WI38 (cell line): ENCODE measurements around the gene SLC35G2.

Experiments
- H3K4me3 ChIP-seq: 2 replicates; pipeline ENCODE4 v1.5.1; 2011; ENCODE audit warnings: low read depth, mild to moderate bottlenecking, control low read depth, low read length
- CTCF ChIP-seq: IDR thresholded peaks from 2 replicates; pipeline ENCODE4 v1.5.1; 2012; ENCODE audit warnings: low read depth, mild to moderate bottlenecking, control low read depth, low read length

The SLC35G2 gene

GRCh38 chr3:136818769-136819391 lies at the start of gene SLC35G2:
Gene SLC35G2, plus strand, starts transcription at chr3:136819126. Its CDS starts 35,335 bp downstream, at chr3:136854461.
- H3K4me3 ChIP-seq: peak within 1 kb of the TSS; percentile 75
- no peak for TF ChIP-seq CTCF

GRCh38 chr3:136772709-136773108 lies 46.2 kb upstream of the SLC35G2 start:
- TF ChIP-seq CTCF: no peak
- H3K4me3 ChIP-seq: no peak overlapping the region

GRCh38 chr3:136778865-136779264 lies 40.1 kb upstream of the SLC35G2 start:
- no peak overlapping the region for H3K4me3 ChIP-seq
- TF ChIP-seq CTCF: no peak

GRCh38 chr3:136780741-136781140 lies 38.2 kb upstream of the SLC35G2 start:
- no peak overlapping the region for H3K4me3 ChIP-seq
- no peak for TF ChIP-seq CTCF

- no peak overlapping the region for H3K4me3 ChIP-seq
- no peak for TF ChIP-seq CTCF
Measured at GRCh38 chr3:136783708-136784191, 35.2 kb upstream of the SLC35G2 start.

GRCh38 chr3:136787349-136787748 lies 31.6 kb upstream of the SLC35G2 start:
- H3K4me3 ChIP-seq: peak overlapping the region; percentile 32
- no peak for TF ChIP-seq CTCF

GRCh38 chr3:136788154-136788553 lies 30.8 kb upstream of the SLC35G2 start:
- no peak for TF ChIP-seq CTCF
- H3K4me3 ChIP-seq: no peak overlapping the region
